Measurements from ENCODE around the gene FAM120B.

GRCh38 chr6:170421921-170422320 is 115.4 kb downstream of the FAM120B start:
- no peak for TF ChIP-seq CTCF (IDR thresholded peaks at IDR 0.05; ENCODE audit: low read length)
- no peak for TF ChIP-seq EZH2 (IDR thresholded peaks at IDR 0.05; ENCODE audit: borderline replicate concordance, low read length)
